ENCODE data around the gene NUP54. TPM values are rescaled to one million over a fixed set of nuclear protein-coding genes. Genes with fewer than 3 reads are reported as not detected.

Gene NUP54
- polyA plus RNA-seq, 2 of the 4 experiments (the other 2 are of a cell fraction) = 32.1 to 43.2 TPM

- ChIA-PET POLR2A (no interaction called here), CTCF (no interaction called here)
- Histone ChIP-seq H3K4me2 (no peak overlapping the region), H3K4me3 (no peak overlapping the region), H3K9me3 (no peaks in the 10 kb centered on the region), H3K4me1 (no peaks in the 10 kb centered on the region), H3K27ac (no peak overlapping the region)
- FAIRE-seq (no peak), ATAC-seq (no peak), DNase-seq (ENCODE audit: low read depth in 1 of 2, low spot score in 1 of 2) (no peak)
- TF ChIP-seq RAD21 (conservative IDR thresholded peaks at IDR 0.05 in 1 of 2, IDR thresholded peaks at IDR 0.05 in 1 of 2) (no peak), HOXA7 (CRISPR knock-in tag; IDR thresholded peaks at IDR 0.05) (no peak), RFX5 (IDR thresholded peaks at IDR 0.05) (no peak), SREBF2 (IDR thresholded peaks at IDR 0.05) (no peak), NFE2L2 (conservative IDR thresholded peaks at IDR 0.05; ENCODE audit: low read length) (no peak), MAFK (IDR thresholded peaks at IDR 0.05; ENCODE audit: partially characterized antibody) (no peak), CBX2 (IDR thresholded peaks at IDR 0.05; ENCODE audit: borderline replicate concordance, low read depth) (no peak), NR3C1 (IDR thresholded peaks at IDR 0.05) (no peak), RNF2 (IDR thresholded peaks at IDR 0.05; ENCODE audit: borderline replicate concordance, low read depth) (no peak), ESRRA (IDR thresholded peaks at IDR 0.05; ENCODE audit: borderline replicate concordance, low read length) (no peak), CBX8 (IDR thresholded peaks at IDR 0.05) (no peak), HEYL (CRISPR knock-in tag; IDR thresholded peaks at IDR 0.05) (no peak), FOXS1 (CRISPR knock-in tag; IDR thresholded peaks at IDR 0.05) (no peak), GATA3 (IDR thresholded peaks at IDR 0.05; ENCODE audit: borderline replicate concordance) (no peak), SMC3 (IDR thresholded peaks at IDR 0.05) (no peak), ZSCAN20 (CRISPR knock-in tag; IDR thresholded peaks at IDR 0.05) (no peak)
- TF ChIP-seq, protein P1, sequence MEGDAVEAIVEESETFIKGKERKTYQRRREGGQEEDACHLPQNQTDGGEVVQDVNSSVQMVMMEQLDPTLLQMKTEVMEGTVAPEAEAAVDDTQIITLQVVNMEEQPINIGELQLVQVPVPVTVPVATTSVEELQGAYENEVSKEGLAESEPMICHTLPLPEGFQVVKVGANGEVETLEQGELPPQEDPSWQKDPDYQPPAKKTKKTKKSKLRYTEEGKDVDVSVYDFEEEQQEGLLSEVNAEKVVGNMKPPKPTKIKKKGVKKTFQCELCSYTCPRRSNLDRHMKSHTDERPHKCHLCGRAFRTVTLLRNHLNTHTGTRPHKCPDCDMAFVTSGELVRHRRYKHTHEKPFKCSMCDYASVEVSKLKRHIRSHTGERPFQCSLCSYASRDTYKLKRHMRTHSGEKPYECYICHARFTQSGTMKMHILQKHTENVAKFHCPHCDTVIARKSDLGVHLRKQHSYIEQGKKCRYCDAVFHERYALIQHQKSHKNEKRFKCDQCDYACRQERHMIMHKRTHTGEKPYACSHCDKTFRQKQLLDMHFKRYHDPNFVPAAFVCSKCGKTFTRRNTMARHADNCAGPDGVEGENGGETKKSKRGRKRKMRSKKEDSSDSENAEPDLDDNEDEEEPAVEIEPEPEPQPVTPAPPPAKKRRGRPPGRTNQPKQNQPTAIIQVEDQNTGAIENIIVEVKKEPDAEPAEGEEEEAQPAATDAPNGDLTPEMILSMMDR (IDR thresholded peaks at IDR 0.05) = no peak
- TF ChIP-seq, protein P2, sequence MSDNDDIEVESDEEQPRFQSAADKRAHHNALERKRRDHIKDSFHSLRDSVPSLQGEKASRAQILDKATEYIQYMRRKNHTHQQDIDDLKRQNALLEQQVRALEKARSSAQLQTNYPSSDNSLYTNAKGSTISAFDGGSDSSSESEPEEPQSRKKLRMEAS (IDR thresholded peaks at IDR 0.05) = no peak
- 65% methylated on average over 4 of the region's 4 CpGs for WGBS (ENCODE audit: missing lambda C conversion rate)
These were observed 75.4 kb downstream of the NUP54 start for GRCh38 chr4:76072760-76073159.

DNA sequence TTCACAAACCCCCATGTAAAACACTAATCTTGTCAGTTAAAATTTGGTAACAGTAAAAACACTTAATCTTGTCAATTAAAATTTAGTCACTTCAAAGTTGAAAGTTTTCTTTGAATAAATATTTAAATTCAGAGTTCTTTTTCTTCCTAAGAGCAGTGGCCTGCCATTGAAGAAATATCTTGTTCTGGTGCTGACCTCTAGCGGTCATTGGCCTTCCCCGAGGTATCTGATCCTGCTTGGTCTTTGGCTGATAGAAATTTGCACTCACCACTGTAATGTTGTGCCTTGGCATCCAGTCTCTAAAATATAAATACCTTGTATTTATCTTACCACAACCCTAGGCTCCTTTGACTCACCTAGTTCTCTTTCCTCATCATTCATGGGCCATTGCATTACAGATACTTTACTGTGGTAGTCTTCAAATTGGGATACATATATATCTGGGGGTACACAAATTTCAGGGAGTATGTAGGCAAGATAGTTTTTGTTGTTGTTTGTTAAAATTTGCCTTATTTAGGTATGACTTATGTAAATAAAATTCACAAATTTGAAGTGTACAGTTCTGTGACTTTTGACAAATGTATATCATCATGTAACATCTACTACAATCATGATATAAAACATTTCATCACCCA lies 80.4 kb downstream of the NUP54 start:
- TF ChIP-seq, protein P1 (IDR thresholded peaks at IDR 0.05) = peak; percentile 76
- peak; percentile 63 for TF ChIP-seq SMC3 (IDR thresholded peaks at IDR 0.05)
- peak; percentile 76 to 80 for TF ChIP-seq RAD21 (conservative IDR thresholded peaks at IDR 0.05 in 1 of 2, IDR thresholded peaks at IDR 0.05 in 1 of 2)
- TF ChIP-seq EHMT2 (IDR thresholded peaks at IDR 0.05; ENCODE audit: low read depth) = no peak
- no peak for TF ChIP-seq HOXB13 (CRISPR knock-in tag; IDR thresholded peaks at IDR 0.05; ENCODE audit: low read depth)
- no peak for FAIRE-seq
- Histone ChIP-seq H3K27ac (no peak overlapping the region), H3K4me3 (no peak overlapping the region), H3K4me2 (no peak overlapping the region), H3K4me1 (no peaks in the 10 kb centered on the region), H3K9me3 (no peaks in the 10 kb centered on the region)
- WGBS (ENCODE audit: missing lambda C conversion rate) = 0% methylated on average over 2 of the region's 2 CpGs
- DNase-seq (ENCODE audit: low read depth in 1 of 2, low spot score in 1 of 2) = peak; percentile 52 to 61
- ATAC-seq = peak; percentile 88 to 92; a peak in 5 of 6 replicates
- ChIA-PET CTCF (interaction anchor here (0.6 to 3.9 kb wide), 7 partner anchors 14 to 152 kb away, joined by 3 to 28 read pairs (median 4); no protein-coding TSS in a partner anchor), POLR2A (no interaction called here)

Data from A549 (cell line).